PC-9 (cell line): ENCODE measurements around the gene ARHGAP22.

ENCODE experiments used
- CTCF ChIP-seq: fragments of 200-600 bp; sonication (generic); conservative IDR thresholded peaks from 2 replicates; pipeline ENCODE4 v1.6.1; 2017; ENCODE audit warnings: mixed run types, antibody characterized with exemption, mild to moderate bottlenecking, moderate library complexity
- EZH2 ChIP-seq: fragments of 200-600 bp; sonication (generic); IDR thresholded peaks from 2 replicates; pipeline ENCODE4 v1.8.0; 2017; ENCODE audit warnings: antibody characterized with exemption, low read depth

DNA sequence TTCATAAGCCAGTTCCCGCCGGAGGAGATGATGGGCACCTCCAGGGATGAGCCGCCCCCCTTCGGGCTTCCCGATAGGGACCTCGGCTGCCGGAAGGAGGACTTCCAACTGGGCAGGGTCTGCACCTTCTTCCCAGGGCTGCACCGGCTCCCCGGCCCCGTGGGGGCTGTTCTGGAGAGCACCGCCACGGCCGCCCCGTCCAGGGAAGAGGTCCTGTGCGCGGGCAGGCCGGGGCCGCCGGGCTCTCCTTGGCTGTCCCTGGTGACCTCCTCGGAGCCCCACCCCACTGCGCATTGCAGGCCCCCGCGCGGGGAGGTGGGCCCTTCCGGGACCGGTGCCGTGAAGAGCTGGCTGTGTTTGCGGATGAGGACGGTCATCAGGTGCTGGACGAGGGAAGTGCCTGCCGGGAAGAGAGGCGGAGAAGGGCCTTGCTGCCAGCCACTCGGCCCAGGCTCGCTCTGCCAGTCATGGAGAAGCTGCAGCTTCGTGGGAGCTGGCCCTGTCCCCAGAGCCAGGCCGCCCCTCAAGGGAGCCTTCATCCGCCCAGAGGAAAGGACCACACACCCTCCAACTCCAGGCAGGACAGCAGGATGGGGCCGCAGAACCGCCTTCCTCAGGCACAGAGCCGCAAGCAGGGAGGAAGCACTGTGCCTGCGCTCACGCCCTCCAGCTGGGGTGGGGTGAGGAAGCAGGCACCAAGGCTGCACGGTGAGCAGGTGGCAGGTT lies 154.0 kb downstream of the ARHGAP22 start:
- TF ChIP-seq CTCF = no peak
- TF ChIP-seq EZH2 = no peak
